Measurements from ENCODE around the gene RAB11FIP3. TPM values are rescaled to one million over a fixed set of nuclear protein-coding genes. Genes with fewer than 3 reads are reported as not detected.

Gene RAB11FIP3
- total and polyA plus RNA-seq, 2 of the 13 experiments (the other 11 are each of a cell fraction or from before 2014, with no cell fraction given) = 34.3 to 57.6 TPM

DNA sequence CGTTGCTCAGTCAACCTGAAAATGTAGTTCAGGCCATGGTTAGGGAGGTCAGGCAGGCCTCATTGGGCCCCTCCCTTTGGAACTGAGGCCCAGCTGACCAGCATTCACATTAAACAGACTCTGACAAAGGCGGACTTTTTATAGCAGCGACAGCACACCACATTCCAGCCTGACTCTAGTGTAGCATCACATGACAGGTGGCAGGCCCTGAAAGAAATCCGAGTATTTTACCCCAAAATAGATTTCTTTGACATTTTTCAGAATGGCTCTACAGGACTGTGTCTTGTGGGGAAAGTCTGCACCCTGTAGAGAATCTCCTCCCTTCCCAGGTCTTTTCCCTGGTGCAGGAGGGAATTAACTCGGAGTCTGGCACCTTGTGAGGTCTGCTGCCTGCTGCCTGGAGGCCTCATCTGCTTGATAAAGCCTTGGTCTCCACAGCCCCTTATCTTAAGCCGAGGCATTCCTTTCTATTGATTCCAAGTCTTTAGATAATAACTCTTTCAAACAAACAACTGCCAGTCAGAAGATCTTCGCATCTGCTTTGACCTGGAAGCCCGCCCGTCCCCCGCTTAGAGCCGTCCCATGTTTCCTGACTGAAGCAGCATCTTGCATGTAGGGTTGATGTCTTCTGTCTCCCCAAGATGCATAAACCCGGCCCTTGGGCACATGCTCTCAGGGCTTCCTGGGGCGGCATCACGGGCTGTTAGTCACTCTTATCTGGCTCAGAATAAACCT, 58.1 kb downstream of the RAB11FIP3 start (continued):
- TF ChIP-seq, protein P1, sequence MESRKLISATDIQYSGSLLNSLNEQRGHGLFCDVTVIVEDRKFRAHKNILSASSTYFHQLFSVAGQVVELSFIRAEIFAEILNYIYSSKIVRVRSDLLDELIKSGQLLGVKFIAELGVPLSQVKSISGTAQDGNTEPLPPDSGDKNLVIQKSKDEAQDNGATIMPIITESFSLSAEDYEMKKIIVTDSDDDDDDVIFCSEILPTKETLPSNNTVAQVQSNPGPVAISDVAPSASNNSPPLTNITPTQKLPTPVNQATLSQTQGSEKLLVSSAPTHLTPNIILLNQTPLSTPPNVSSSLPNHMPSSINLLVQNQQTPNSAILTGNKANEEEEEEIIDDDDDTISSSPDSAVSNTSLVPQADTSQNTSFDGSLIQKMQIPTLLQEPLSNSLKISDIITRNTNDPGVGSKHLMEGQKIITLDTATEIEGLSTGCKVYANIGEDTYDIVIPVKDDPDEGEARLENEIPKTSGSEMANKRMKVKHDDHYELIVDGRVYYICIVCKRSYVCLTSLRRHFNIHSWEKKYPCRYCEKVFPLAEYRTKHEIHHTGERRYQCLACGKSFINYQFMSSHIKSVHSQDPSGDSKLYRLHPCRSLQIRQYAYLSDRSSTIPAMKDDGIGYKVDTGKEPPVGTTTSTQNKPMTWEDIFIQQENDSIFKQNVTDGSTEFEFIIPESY (CRISPR knock-in tag; IDR thresholded peaks at IDR 0.05) = no peak
- no peak for TF ChIP-seq ZNF292 (CRISPR knock-in tag; IDR thresholded peaks at IDR 0.05; ENCODE audit: borderline replicate concordance, low read depth)

DNA sequence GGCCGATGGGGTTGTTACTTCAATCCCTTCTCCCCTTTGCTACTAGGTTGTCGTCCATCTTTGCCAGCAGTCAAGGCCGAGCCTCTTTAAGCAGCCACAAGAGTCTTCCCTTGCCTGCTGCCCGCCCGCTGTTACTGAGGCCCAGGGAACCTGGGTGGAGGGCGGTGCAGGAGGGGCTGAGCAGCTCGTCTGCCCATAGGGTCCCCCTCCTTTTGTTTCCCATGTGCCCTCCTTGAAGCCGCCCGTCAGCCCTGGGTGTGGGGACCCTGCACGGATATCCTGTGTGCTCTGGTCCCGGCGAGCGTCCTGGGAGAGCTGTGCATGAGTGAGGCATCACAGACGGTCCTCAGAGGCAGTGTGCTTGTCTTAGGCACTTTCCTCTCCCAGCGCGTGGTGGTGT, 64.2 kb downstream of the RAB11FIP3 start:
- WGBS (ENCODE audit: low lambda C conversion rate) = 95% methylated on average over 7 of the region's 16 CpGs
- Histone ChIP-seq H3K36me3 (replicated peaks in 1 of 2; ENCODE audit: control insufficient read depth in 1 of 2, insufficient read depth in 2 of 2, low read length in 2 of 2) (peaks cover 24 to 68% of the 10 kb centered on the region in 2 experiments), H3K4me1 (ENCODE audit: insufficient read depth, low read length) (no peaks in the 10 kb centered on the region), H3K27ac (ENCODE audit: extremely low read length, insufficient read depth, low read length) (no peak overlapping the region), H3K9me3 (ENCODE audit: low read length) (no peaks in the 10 kb centered on the region), H3K4me2 (ENCODE audit: low read depth, low read length) (no peak overlapping the region), H3K79me2 (ENCODE audit: insufficient read depth, low read length) (no peaks in the 10 kb centered on the region), H3K27me3 (ENCODE audit: control insufficient read depth in 1 of 2, insufficient read depth in 2 of 2, low read length in 2 of 2) (no peaks in the 10 kb centered on the region), H4K20me1 (ENCODE audit: insufficient read depth, low read length) (no peaks in the 10 kb centered on the region), H3K9ac (ENCODE audit: insufficient read depth, low read depth, low read length) (no peak overlapping the region), H3K4me3 (replicated peaks in 1 of 3; ENCODE audit: insufficient read depth in 1 of 3, low read depth in 2 of 3, low read length in 3 of 3) (no peak overlapping the region), H2AFZ (ENCODE audit: low read length) (no peak overlapping the region)
- TF ChIP-seq AGO2 (optimal IDR thresholded peaks at IDR 0.05; ENCODE audit: low read depth, low read length) = peak; percentile 39
- no peak for TF ChIP-seq ZNF10 (CRISPR knock-in tag; IDR thresholded peaks at IDR 0.05; ENCODE audit: borderline replicate concordance, low read depth)
- peak; percentile 38; the same call in 1 of the 2 replicates for TF ChIP-seq RBFOX2 (IDR thresholded peaks at IDR 0.05; ENCODE audit: low read depth, low read length)
- ATAC-seq (no peak), FAIRE-seq (no peak), DNase-seq (ENCODE audit: low spot score) (no peak)
- BruUV-seq (replicated peaks) = no TSS peak
- POLR2A ChIA-PET = no interaction called here
- in situ Hi-C loops (cut with HindIII; ENCODE audit: extremely low pct_ligation_motif_present, low pct_unique_long_range_greater_than_20kb) (no loop called here), intact Hi-C loops (cut with micrococcal nuclease; ENCODE audit: unreplicated experiment) (no loop called here)
- CTCF ChIA-PET (ENCODE audit: low intra/inter-chr PET ratio, low total read pairs) = no interaction called here
